HL-60/S4 treated with phorbol 12-myristate 13-acetate at 8.2 ng/mL for 4 days and 3 days (cell line): ENCODE results near the gene CYB5R2.

ENCODE experiments used
- in situ Hi-C: fragments of 300-500 bp; cut with MboI; formaldehyde crosslinking; loops from 2 replicates; pipeline ENCODE4 v1.15.0; 2022; ENCODE audit warnings: low sequenced_read_pairs

The CYB5R2 gene

GRCh38 chr11:7672960-7673723 lies at the start of gene CYB5R2:
Gene CYB5R2, minus strand, starts transcription at chr11:7673500. Its CDS starts 675 bp downstream, at chr11:7672825.
- in situ Hi-C loops: no loop called here

- in situ Hi-C loops: no loop called here
These were observed 41.5 kb upstream of the CYB5R2 start for GRCh38 chr11:7714786-7715185.

GRCh38 chr11:7706377-7706776 lies 33.1 kb upstream of the CYB5R2 start, which contains the start of gene OVCH2:
Gene OVCH2, minus strand, starts transcription at chr11:7706477. Its CDS starts 83 bp downstream, at chr11:7706394.
- in situ Hi-C loops: no loop called here

- in situ Hi-C loops: no loop called here
These were observed 30.4 kb upstream of the CYB5R2 start for GRCh38 chr11:7703740-7704139.

GRCh38 chr11:7696424-7696823 lies 23.1 kb upstream of the CYB5R2 start:
- in situ Hi-C loops: loop anchor here (25.0 kb wide), 1 partner anchor 584 kb away; no protein-coding TSS in a partner anchor

- in situ Hi-C loops: loop anchor here (25.0 kb wide), 1 partner anchor 582 kb away; no protein-coding TSS in a partner anchor
These were observed 20.9 kb upstream of the CYB5R2 start for GRCh38 chr11:7694235-7694634.

- in situ Hi-C loops: loop anchor here (25.0 kb wide), 1 partner anchor 580 kb away; no protein-coding TSS in a partner anchor
These were observed 19.1 kb upstream of the CYB5R2 start for GRCh38 chr11:7692426-7692825.

- in situ Hi-C loops: loop anchor here (25.0 kb wide), 1 partner anchor 580 kb away; no protein-coding TSS in a partner anchor
These were observed 18.6 kb upstream of the CYB5R2 start for GRCh38 chr11:7691759-7692350.

GRCh38 chr11:7690648-7691047 lies 17.3 kb upstream of the CYB5R2 start:
- in situ Hi-C loops: loop anchor here (25.0 kb wide), 1 partner anchor 578 kb away; no protein-coding TSS in a partner anchor

GRCh38 chr11:7689239-7689638 lies 15.9 kb upstream of the CYB5R2 start:
- in situ Hi-C loops: loop anchor here (25.0 kb wide), 1 partner anchor 577 kb away; no protein-coding TSS in a partner anchor

GRCh38 chr11:7688238-7688826 lies 15.0 kb upstream of the CYB5R2 start:
- in situ Hi-C loops: loop anchor here (25.0 kb wide), 1 partner anchor 576 kb away; no protein-coding TSS in a partner anchor

GRCh38 chr11:7687386-7687785 lies 14.1 kb upstream of the CYB5R2 start:
- in situ Hi-C loops: loop anchor here (25.0 kb wide), 1 partner anchor 575 kb away; no protein-coding TSS in a partner anchor

- in situ Hi-C loops: loop anchor here (25.0 kb wide), 1 partner anchor 574 kb away; no protein-coding TSS in a partner anchor
These were observed 13.5 kb upstream of the CYB5R2 start for GRCh38 chr11:7686761-7687160.

- in situ Hi-C loops: loop anchor here (25.0 kb wide), 1 partner anchor 571 kb away; no protein-coding TSS in a partner anchor
These were observed 10.3 kb upstream of the CYB5R2 start for GRCh38 chr11:7683571-7683970.

GRCh38 chr11:7677796-7678201 lies 4.5 kb upstream of the CYB5R2 start:
- in situ Hi-C loops: loop anchor here (25.0 kb wide), 1 partner anchor 565 kb away; no protein-coding TSS in a partner anchor

- in situ Hi-C loops: loop anchor here (25.0 kb wide), 1 partner anchor 565 kb away; no protein-coding TSS in a partner anchor
These were observed 3.8 kb upstream of the CYB5R2 start for GRCh38 chr11:7677071-7677470.

GRCh38 chr11:7675631-7676030 lies 2.3 kb upstream of the CYB5R2 start:
- in situ Hi-C loops: loop anchor here (25.0 kb wide), 1 partner anchor 563 kb away; no protein-coding TSS in a partner anchor

- in situ Hi-C loops: no loop called here
These were observed 579 bp upstream of the CYB5R2 start for GRCh38 chr11:7673724-7674434.

- in situ Hi-C loops: no loop called here
These were observed 882 bp downstream of the CYB5R2 start for GRCh38 chr11:7672276-7672959.
